Raji (cell line): ENCODE measurements around the gene RAI1.

ENCODE experiments used
- POLR2A ChIP-seq: IDR thresholded peaks from 2 replicates; pipeline ENCODE4 v1.6.1; 2011; ENCODE audit warnings: low read depth, low read length, control low read depth; ENCODE audit not compliant: insufficient read depth

Gene RAI1

DNA sequence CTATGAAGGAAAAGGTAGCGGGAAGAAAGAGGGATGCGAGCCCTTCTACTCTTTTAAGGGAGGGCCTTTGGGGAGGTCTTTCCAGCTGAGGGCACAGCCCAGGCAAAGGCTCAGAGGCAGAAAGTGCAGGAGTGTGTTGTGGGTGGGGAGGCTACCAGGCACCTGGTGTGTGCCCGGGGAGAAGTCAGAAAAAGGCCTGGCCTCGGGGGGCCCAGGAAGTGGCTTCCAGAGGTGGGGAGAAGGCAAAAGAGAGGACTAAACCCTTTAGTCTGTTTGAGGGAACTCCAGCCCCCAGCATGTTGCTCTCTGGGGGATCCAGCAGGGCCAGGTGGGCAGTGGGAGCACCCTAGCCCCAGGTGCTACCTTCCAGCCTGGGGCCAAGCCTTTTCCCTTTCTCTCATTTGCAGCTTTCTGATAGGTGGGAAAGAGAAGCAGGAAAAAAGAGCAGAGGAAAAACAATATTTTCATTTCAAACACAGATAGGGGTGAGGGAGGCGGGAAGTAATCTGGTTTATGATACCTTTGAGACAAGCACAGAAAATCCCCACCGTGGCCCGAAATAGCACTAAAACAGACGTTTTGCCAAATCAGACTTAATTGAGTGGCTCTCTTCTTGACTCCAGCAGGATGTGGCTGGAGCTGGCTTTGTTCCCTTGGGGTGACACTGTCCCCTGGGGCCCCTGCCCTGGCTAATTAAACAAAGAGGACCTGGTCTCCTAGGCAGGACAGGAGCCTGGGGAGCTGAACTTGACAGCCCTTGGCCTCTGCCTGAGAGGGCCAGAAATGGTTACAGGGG, 10.4 kb downstream of the RAI1 start:
- TF ChIP-seq POLR2A = no peak

- no peak for TF ChIP-seq POLR2A
Observed at GRCh38 chr17:17692353-17693252, 11.3 kb downstream of the RAI1 start.

DNA sequence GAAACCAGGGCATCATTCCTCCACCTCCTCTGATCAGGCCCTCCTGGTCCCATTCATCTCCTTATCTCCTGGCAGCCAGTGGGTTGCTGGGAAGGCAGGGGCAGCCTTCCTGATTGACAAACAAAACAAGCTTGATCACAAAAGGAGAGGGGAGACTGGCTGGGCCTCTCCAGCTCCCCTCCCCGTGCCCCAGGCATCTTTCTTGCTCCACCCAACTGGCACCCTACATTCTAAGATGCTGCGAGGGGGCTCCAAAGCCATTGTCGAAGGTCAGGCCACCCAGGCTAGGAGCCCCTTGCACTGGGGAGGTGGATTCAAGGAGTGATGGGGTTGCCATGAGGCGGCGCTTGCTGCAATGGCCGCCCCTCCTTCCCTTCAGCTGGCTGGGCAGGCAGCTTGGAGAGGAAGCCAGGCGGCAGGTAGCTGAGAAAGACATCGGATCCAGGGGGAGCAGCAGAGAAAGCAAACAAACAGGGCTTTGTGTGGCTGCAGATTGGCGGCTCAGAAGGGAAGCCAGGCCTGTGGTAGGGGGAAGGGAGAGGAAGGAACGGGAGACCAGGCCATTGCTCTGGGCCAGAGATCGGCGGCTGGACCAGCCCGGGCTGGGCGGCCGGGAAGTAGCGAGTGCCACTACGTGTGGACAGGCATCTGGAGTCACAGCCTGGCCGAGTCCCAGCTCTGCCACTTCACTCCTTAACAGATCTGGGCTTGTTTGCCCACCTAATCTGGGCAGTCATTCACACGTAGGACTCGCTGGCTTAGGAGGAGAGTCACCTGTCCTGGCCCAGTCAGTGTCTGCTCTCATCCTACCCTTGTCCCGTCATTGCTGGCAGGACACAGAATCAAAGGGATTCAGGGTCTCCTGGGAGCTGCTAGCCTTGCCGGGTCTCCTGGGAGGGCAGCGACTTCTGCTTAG, 12.3 kb downstream of the RAI1 start:
- no peak for TF ChIP-seq POLR2A

DNA sequence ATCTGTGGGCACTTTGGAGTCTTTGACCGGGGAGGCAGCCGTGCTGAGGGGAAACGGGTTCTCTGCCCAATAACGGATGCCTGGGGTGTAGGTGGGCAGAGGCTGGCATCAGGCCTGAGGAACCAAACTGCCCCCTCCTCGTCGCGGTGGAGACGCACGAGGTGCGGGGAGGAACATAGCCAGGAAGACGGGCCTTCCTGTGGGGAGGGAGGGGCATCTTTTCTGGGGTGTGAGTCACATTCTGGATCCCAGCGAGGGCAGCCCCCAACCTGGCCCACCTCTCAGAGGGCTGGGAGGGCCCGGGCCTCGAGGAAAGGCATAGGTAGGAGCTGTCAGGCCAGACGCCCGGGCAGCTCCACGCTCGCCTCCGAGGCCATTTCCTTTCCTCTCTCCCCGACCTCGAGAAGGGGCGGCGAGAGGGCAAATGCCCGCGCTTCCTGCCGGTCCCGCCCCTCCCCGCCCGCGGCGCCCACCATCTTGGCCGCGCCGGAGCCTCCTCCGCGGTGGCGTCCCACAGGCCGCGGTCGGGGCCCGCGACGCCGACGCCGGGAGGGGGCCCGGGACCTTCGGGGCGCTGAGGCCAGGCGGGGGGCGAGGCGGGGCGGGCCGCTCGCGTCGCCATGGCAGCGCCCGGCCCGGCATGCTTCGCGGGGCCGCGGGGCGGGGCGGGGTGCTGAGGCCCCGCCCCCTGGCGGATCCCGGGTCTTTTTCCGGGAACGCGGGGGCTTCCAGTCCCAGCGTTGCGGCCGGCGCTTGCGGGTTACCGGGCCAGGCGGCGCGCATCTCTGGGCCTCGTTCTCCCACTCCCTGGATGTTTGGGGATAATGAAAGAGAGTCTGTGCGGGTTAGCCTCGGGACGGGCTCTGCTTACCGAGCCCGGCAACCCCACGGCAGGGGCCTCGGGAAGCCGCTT, 13.2 kb downstream of the RAI1 start:
- peak; percentile 45; the same call in 1 of the 2 replicates for TF ChIP-seq POLR2A

DNA sequence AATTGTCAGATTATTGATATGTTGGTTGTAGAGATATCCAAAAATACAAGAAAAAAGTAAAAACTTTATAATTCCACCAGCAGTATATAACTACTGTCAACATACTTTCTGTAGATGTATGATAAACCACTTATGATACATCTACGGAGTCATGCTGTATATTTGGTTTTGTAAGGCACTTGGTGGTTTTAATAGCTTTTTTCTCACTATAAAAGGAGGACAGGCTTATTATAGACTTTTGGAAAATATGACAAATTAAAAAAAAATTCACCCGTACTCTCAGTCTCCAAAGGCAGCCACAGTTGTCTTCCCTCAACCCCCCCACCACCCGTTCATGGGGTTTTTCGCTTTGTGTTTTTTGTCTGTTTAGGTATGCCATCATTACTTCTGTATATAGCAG, 14.8 kb downstream of the RAI1 start:
- no peak for TF ChIP-seq POLR2A

- TF ChIP-seq POLR2A = no peak
Observed at GRCh38 chr17:17696882-17697633, 15.8 kb downstream of the RAI1 start.

DNA sequence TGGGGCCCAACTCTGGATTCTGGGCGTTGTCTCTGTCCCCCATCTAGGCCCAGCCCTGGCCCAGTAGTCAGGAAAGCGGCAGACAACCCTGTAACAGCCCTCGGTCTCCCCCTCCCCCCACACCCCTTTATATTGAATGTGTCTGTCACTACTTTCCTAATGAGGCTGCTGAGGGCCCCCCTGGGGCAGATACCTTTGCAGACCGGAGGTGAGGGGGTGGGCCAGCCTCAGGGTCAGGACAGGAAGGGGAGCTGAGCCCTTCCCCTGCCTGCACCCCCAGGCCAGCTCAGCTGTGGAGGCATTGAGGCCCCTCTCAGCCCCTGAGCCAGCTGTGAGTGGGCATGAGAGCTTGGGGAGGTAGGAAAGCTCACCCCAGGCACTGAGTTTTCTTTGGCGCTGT, 17.1 kb downstream of the RAI1 start:
- TF ChIP-seq POLR2A = no peak

DNA sequence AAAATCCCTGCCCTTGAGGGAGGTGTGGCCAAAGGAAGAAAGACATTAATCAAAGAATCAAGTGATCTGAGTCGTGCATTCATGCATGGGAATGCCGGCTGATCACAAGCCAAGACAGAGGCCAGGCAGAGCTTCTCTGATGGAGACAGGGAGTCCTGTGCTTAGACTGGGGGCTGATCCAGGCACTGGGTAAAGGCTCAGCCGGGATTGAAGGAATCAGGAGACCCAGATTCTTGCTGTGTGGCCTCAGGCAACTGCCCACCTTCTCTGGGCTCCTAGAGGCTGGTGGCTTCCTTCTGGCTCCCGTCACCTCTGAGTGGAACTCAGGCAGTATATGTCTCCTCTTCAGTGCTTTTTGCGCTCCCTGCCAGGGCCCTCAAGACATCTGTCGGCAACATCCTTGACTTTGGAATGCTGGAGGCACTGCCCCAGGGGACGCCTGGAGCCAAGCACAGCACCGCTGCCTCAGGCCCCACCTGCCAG, 17.7 kb downstream of the RAI1 start:
- no peak for TF ChIP-seq POLR2A

GRCh38 chr17:17699491-17699890, 18.2 kb downstream of the RAI1 start:
- TF ChIP-seq POLR2A = no peak

DNA sequence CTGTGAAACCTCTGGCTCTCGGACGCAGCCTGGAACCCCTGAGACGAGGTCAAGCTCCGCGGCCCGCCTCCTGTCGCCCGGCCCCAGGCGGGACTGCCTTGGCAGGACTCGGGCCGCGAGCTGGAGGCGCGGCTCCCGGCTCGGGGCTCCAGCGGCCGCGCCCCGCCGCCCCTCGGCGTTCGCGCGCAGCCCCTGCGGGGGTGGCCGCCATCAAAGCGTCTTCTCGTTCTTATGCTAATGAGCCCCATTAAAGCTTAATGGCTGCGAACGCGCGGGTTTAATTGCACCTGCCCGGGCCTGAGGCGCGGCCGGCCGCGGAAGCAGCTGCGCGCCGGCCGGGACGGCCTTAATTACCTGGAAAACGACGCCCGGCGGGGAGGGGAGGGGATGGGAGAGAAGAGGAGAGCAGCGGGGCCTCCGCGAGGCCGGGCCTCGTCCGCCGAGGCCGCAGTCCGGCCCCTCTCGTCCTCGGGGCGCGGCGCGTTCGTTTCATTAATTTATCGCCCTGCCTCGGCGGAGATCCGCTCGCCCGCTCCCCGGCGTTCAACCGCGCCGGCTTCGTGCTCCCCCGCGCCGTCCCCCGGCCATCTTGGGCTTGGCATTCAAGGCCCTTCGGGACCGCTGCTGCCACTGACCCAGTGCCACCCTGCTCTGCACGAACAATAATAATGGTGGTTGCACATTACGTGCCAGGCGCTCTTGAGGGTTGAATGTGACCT, 19.2 kb downstream of the RAI1 start:
- TF ChIP-seq POLR2A = no peak

DNA sequence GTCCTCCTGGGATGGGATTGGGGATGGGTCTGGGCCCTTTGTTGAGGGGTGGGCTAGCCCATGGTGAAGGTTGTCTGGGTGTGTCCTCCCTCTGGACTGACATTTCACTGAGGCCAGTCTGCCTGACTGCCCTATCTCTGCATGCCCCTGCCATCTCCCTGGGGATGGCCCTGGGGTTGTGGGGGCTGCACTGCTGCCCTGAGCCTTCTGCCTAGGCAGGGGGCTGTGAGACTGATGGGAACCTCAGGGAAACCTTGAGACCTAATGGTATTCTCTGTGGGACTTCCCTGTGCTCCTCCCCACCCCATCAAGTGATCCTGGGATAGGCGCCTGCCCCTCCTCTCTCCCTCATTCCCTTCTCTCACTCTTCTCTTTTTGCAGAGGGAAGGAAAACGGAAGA, 19.9 kb downstream of the RAI1 start:
- TF ChIP-seq POLR2A = no peak

DNA sequence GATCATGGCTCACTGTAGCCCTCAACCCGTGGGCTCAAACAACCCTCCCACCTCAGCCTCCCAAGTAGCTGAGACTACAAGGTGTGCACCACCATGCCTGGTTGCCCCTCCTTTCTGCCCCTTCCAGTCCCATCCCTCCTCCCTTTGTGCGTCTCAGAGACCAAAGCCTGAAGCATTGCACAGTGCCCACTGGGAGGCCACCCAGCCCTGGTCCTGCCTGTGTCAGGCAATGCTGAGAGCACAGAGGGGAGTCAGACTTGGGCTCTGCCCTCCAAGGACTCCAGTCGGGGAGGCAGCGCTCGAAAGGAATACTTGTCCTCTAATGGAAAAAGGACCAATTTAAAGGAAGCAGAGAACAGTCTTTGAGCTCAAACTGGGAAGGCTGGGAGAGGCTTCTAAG, 20.4 kb downstream of the RAI1 start:
- TF ChIP-seq POLR2A = no peak
